Measurements from ENCODE around the gene NFIB. TPM values are rescaled to one million over a fixed set of nuclear protein-coding genes. Genes with fewer than 3 reads are reported as not detected.
A peak's percentile ranks its signal among the peaks of the same experiment; 100 is the strongest.

Gene NFIB
- total RNA-seq, 2 donors from 2014 or later = 74.4 to 80.1 TPM

DNA sequence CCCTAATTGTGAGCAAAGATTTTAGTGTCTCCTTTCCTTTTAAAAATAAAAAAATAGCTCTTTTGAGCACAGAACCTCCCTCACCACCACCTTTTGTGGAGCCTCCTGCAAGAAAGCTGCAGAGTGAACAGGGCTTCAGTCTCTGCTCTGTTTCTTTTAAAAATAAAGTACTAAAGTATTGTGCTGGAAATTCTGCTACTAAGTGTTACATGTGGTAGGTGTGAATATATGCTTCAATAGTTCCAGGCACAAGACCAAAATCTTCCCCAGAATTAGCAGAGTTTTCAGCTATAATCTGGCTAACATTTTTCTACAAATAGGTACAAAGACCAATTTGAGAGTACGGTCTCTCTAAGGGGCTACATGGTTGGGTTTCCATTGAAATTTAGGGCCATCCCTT lies 40.3 kb upstream of the NFIB start:
- no peak for DNase-seq (ENCODE audit: low spot score)
- Histone ChIP-seq H3K4me1 (peaks cover 0 to 58% of the 10 kb centered on the region in 2 donors), H3K27ac (no peak overlapping the region)

DNA sequence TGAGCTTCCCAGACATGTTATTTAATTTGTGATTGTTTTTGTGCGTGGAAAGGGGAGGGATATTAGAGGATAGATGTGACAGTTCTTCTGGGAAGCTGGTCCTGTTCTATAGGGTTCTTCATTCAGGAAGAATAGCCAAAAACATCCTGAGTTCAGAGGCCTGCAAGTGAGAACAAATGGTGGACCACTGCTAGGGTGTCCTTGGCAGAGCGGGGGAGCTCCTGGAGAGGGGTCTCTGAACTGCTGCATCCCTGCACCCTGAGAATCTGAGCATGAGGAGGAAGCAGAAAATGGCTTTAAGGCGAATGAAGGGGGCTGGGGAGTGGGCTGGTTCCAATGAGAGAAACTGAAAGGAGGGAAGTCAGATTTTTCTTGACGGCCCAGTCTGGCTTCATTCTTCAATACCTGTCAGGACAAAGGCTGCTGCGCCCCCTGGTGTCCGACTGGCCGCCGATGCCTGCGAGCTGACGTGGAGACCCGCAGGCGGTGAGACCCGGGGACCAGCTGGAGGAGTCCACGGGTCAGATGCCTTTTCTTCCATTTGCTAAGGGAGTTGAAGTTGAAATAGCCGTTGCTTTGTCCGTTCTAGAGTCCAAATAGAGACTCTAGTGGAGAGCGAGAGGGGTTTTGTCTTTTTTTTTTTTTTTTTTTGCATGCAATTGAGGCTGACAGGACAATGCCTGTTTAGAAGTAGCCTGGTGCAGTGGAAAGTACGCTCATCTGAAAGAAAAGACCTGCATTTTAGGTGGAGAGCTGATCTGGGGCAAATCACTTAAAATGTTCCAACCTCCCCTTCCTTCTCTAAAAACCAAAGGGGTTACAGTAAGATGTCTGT lies 39.5 kb upstream of the NFIB start:
- Histone ChIP-seq H3K4me1 (peaks cover 0 to 65% of the 10 kb centered on the region in 2 donors), H3K4me3 (peak overlapping the region in 1 of 2 donors; percentile 26), H3K27ac (peak overlapping the region; percentile 92 to 93), H3K36me3 (no peaks in the 10 kb centered on the region), H3K27me3 (no peaks in the 10 kb centered on the region), H3K9me3 (no peaks in the 10 kb centered on the region)
- peak; percentile 90 to 94 for TF ChIP-seq CTCF (IDR thresholded peaks at IDR 0.05)
- DNase-seq (ENCODE audit: low spot score) = peak; percentile 98

More for the DNA sequence above, 40.3 kb upstream of the NFIB start:
- Histone ChIP-seq H3K27me3 (no peaks in the 10 kb centered on the region), H3K9me3 (no peaks in the 10 kb centered on the region), H3K36me3 (no peaks in the 10 kb centered on the region), H3K4me3 (no peak overlapping the region)
- no peak for TF ChIP-seq CTCF (IDR thresholded peaks at IDR 0.05)

DNA sequence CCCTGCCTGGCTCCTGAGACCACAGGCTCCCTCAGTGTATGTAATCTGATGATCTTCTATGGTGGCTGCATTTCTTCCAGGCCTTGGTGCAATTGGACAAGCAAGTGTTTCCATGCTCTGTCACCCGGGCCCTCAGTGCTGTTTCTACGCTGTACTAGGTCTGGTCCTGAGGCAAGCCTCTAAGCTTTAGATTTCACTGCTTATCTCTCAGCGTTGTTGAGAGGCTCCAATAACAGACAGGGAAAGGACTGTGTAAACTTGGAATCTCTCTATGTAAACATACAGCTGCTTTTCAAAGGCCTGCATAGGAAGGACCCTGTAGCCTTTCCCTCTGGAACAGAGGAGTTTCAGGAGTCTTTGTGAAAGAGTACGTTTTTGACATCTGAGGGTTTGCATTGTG lies 38.6 kb upstream of the NFIB start:
- Histone ChIP-seq H3K36me3 (no peaks in the 10 kb centered on the region), H3K4me1 (peaks cover 0 to 65% of the 10 kb centered on the region in 2 donors), H3K4me3 (peak overlapping the region in 1 of 2 donors; percentile 23), H3K9me3 (no peaks in the 10 kb centered on the region), H3K27ac (peak overlapping the region; percentile 92 to 93), H3K27me3 (no peaks in the 10 kb centered on the region)
- no peak for DNase-seq (ENCODE audit: low spot score)
- TF ChIP-seq CTCF (IDR thresholded peaks at IDR 0.05) = no peak

DNA sequence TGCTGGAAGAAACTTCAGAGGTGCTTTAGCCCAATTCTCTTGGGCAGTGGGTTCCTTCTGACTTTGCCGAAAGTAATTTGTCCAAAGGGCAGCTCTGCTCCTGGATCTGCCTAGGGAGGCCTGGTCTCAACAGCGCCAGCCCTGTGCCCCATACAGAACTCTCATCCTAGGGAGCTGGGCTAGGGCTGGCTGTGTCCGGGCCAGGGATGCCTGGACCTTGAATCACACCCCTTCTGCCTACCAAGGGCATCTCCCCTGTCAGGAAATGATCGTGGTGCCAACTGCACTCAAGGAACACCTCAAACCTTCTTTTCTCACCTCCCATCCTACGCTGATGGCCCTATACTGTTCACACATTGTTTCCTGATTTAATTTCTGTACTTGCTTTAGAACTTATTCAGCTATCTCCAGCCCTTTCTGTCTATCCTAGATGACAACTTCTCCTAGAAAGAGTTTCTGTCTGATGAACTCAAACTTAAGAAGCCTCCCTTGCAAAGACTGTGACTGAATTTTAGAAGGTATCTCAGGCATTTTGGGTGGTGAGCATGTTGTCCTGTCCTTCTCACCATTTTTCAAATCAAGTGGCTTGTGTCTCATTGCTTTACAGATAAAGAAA lies 37.4 kb upstream of the NFIB start:
- DNase-seq (ENCODE audit: low spot score) = no peak
- Histone ChIP-seq H3K4me1 (peaks cover 0 to 63% of the 10 kb centered on the region in 2 donors), H3K9me3 (no peaks in the 10 kb centered on the region), H3K27ac (peak overlapping the region; percentile 92 to 93), H3K36me3 (no peaks in the 10 kb centered on the region), H3K27me3 (no peaks in the 10 kb centered on the region), H3K4me3 (peak overlapping the region in 1 of 2 donors; percentile 60)
- TF ChIP-seq CTCF (IDR thresholded peaks at IDR 0.05) = peak in 1 of 2 donors; percentile 21

DNA sequence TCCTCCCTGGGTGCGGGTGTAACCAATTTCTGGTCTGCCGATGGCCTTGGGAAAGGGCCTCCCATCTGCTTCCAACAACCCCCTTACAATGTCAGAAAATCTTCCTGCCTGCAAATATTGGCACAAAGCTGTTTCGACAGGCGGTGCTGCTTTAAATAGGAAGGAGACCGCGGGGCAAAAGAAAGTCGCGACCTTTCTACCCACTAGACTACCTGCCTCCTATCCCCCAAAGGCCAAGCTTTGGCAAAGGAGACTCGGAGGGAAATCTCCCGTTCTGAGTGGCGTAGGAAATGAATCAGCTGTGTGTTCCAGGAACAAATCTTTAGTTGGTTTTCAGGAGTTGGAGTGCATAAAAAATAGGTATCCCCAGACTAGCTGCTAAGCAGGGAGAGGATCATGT lies 36.8 kb upstream of the NFIB start:
- DNase-seq (ENCODE audit: low spot score) = no peak
- Histone ChIP-seq H3K9me3 (no peaks in the 10 kb centered on the region), H3K4me3 (peak overlapping the region in 1 of 2 donors; percentile 60), H3K27ac (peak overlapping the region; percentile 92 to 93), H3K36me3 (no peaks in the 10 kb centered on the region), H3K27me3 (no peaks in the 10 kb centered on the region), H3K4me1 (peaks cover 0 to 58% of the 10 kb centered on the region in 2 donors)
- no peak for TF ChIP-seq CTCF (IDR thresholded peaks at IDR 0.05)
